ENCODE results near the gene PRR20G.

Gene PRR20G

DNA sequence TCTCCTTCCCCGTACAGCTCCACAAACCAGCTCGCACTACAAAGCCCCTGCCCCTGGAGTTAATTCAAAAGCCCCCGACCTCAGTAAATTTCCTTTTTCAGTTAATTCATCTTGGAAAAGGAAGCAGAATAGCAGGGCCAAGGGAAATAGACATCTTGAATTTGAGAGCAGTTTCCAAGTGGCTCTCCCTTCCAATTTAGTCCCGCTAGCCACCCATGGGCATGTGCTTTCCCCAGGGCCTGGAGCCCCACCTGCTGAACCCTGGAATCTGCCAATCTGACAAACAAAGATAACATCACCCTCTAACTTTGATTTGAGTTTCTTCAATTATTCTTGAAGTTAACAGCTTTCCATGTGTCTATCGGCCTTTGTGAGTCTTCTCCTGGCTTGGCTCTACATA is 31.7 kb downstream of the PRR20G start:
- Histone ChIP-seq H3K27me3 (ENCODE audit: insufficient read depth, low read length) (peaks cover 3% of the 10 kb centered on the region), H3K4me1 (ENCODE audit: insufficient read depth, low read length) (peaks cover 6% of the 10 kb centered on the region), H2AFZ (ENCODE audit: low read depth, low read length) (no peak overlapping the region), H3K36me3 (ENCODE audit: insufficient read depth, low read length) (no peaks in the 10 kb centered on the region), H3K4me3 (ENCODE audit: low read length) (no peak overlapping the region), H3K9me3 (ENCODE audit: low read length) (no peaks in the 10 kb centered on the region)

DNA sequence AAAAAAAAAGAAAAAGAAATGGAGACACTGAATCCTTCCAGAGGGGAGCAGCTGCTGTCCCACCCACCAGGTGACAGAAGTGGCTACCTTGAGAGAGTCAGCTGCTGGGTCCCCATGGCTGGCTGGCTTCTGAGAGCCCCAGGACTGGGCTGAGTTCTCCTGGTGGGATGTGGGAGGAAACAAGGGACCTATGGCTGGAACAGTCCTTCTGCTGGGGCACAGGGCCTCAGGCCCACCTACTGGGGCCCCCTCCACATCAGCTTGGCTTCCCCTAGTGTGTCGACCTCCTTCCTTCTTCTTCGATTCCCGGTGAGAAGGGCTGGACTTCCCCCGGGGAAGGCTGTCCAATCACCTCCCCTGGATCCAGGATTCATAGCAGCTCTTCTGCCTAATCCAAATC is 32.3 kb downstream of the PRR20G start:
- no peaks in the 10 kb centered on the region for H3K9me3 ChIP-seq (ENCODE audit: low read length)
- no peak overlapping the region for H3K4me3 ChIP-seq (ENCODE audit: low read length)
- H2AFZ ChIP-seq (ENCODE audit: low read depth, low read length), result no peak overlapping the region
- no peaks in the 10 kb centered on the region for H3K36me3 ChIP-seq (ENCODE audit: insufficient read depth, low read length)
- peaks cover 6% of the 10 kb centered on the region for H3K4me1 ChIP-seq (ENCODE audit: insufficient read depth, low read length)
- peaks cover 3% of the 10 kb centered on the region for H3K27me3 ChIP-seq (ENCODE audit: insufficient read depth, low read length)

DNA sequence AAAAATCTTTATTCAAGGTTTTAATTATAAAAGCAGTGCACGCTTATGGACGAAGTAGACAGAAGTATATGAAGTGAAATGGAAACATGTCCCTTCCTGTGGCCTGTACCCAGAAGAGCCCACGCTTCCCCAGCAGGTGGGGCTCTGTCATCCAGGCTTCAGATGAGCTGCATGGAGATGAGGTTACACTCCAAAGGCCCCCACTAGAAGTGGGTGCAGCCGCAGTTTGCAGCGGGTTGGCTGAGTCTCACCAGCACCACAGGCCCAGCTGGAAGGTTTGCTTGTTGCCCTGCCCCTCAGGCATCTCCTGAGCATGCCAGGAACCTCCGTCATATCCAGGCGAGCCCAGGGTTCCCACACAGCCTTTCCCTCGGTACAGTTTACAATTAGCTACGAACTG is 33.1 kb downstream of the PRR20G start:
- no peaks in the 10 kb centered on the region for H3K27me3 ChIP-seq (ENCODE audit: insufficient read depth, low read length)
- H3K4me3 ChIP-seq (ENCODE audit: low read length), result no peak overlapping the region

DNA sequence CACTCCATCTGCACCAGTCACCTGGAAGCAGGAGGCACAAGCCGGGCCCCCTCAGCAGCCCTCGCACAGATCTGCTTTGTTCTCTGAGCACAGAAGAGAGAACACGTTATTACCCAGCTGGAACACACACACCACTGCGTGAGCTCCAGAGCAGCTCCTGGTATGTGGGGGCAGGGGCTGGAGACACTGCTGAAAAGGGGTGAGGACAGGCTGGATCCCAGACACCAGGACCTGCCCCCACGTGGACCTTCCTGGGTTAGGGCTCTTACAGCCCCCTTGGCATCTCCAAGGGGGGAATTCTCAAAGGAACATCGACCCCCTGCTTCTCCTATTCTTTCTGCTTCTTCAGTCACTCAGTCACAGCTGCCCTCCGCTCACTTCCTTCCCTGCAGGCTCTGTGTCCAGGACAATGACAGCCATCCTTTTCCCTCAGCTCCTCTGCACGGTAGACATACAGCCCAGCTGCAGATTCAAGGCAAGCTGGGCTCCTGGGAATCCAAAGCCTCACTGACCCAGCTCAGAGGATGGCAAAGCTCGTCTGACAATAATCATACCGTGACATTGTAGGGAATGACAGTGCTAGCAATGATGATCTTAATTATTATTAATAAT is 33.7 kb downstream of the PRR20G start:
- H2AFZ ChIP-seq (ENCODE audit: low read depth, low read length), result no peak overlapping the region
- peaks cover 6% of the 10 kb centered on the region for H3K4me1 ChIP-seq (ENCODE audit: insufficient read depth, low read length)
- no peaks in the 10 kb centered on the region for H3K9me3 ChIP-seq (ENCODE audit: low read length)
- no peaks in the 10 kb centered on the region for H3K36me3 ChIP-seq (ENCODE audit: insufficient read depth, low read length)
- H3K4me3 ChIP-seq (ENCODE audit: low read length), result no peak overlapping the region
- H3K27me3 ChIP-seq (ENCODE audit: insufficient read depth, low read length), result no peaks in the 10 kb centered on the region

More for the DNA sequence above, 33.1 kb downstream of the PRR20G start:
- Histone ChIP-seq H3K4me1 (ENCODE audit: insufficient read depth, low read length) (peaks cover 6% of the 10 kb centered on the region), H2AFZ (ENCODE audit: low read depth, low read length) (no peak overlapping the region), H3K9me3 (ENCODE audit: low read length) (no peaks in the 10 kb centered on the region), H3K36me3 (ENCODE audit: insufficient read depth, low read length) (no peaks in the 10 kb centered on the region)

DNA sequence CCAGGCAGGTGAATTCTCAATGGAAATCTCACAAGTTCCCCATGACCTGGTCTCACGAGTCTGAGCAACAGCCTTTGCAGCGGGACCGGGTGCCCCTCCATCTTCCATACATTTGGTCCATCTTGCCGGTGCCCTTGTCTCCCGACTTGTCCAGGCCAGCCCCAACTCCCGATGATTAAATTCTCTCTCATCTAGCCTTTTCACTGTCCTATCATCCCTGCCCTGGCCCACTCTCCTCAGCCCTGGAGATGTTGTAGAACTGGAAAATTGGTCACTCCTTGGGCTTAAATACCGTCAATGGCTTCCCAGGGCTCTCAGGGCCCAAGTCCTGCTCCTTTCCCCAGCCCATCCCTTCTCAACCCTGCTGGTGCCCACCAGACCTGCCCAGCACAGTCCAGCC is 34.4 kb downstream of the PRR20G start:
- Histone ChIP-seq H3K9me3 (ENCODE audit: low read length) (no peaks in the 10 kb centered on the region), H3K4me3 (ENCODE audit: low read length) (no peak overlapping the region), H2AFZ (ENCODE audit: low read depth, low read length) (no peak overlapping the region), H3K36me3 (ENCODE audit: insufficient read depth, low read length) (no peaks in the 10 kb centered on the region), H3K27me3 (ENCODE audit: insufficient read depth, low read length) (no peaks in the 10 kb centered on the region), H3K4me1 (ENCODE audit: insufficient read depth, low read length) (peaks cover 6% of the 10 kb centered on the region)

DNA sequence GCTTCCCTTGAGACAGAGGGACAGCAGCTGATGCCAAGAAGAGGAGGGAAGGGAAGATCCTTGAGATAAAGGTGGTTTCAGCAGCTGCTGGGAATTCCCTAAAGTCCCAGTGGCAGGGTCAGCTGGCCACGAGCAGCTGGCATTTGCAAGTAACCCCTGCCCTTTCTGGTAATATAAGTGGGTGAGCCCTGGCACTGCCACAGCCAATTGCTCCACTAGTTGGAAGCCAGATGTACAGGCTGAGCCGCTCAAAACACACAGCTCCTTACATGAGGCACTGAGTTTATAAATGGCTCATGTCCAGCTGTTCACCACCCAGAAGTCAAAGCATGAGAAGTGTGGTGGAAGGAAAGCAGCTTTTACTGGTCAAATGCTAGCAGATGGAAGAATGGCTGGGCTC is 35.4 kb downstream of the PRR20G start:
- Histone ChIP-seq H3K4me3 (ENCODE audit: low read length) (no peak overlapping the region), H3K9me3 (ENCODE audit: low read length) (no peaks in the 10 kb centered on the region), H3K36me3 (ENCODE audit: insufficient read depth, low read length) (no peaks in the 10 kb centered on the region), H3K4me1 (ENCODE audit: insufficient read depth, low read length) (peaks cover 6% of the 10 kb centered on the region), H3K27me3 (ENCODE audit: insufficient read depth, low read length) (no peaks in the 10 kb centered on the region), H2AFZ (ENCODE audit: low read depth, low read length) (no peak overlapping the region)

DNA sequence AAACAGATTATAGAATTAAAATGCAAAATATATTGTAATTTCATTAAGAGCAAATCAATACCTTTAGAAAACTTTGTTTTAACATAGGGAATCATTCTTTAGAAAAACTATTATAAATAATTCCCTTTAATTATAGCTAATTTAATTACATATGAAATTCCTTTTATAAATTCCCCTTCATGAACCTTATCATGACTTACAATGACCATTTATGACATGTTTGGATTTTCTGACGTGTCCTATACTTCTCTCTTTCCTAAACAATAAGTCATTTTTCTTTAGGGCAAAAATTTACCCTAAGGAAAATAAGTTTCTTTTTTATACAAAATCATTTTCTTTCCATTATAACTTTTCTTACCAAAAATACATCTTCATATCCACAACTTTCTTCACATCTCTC is 37.8 kb downstream of the PRR20G start:
- H3K9me3 ChIP-seq (ENCODE audit: low read length), result no peaks in the 10 kb centered on the region
- peaks cover 6% of the 10 kb centered on the region for H3K4me1 ChIP-seq (ENCODE audit: insufficient read depth, low read length)
- H3K4me3 ChIP-seq (ENCODE audit: low read length), result no peak overlapping the region

DNA sequence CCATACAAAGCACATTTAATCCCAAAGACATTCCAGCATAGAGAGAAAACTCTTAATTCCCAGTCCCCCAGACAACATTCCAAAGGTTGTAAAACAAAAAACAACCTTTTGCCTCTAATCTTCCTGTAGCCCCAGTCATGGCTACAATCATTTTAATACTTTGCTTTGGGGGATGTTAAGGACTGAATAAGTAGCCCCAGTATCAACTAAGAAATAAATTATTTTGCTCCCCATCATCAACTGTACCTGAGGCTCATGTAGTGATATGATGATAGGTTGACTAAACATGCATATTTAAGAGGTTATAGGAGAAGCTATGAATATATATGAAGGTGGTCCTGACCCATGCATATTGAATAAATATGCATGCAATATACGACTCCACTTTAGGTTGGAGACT is 40.6 kb downstream of the PRR20G start:
- H3K4me3 ChIP-seq (ENCODE audit: low read length), result no peak overlapping the region
- no peaks in the 10 kb centered on the region for H3K4me1 ChIP-seq (ENCODE audit: insufficient read depth, low read length)
- H3K9me3 ChIP-seq (ENCODE audit: low read length), result no peaks in the 10 kb centered on the region
- no peak overlapping the region for H2AFZ ChIP-seq (ENCODE audit: low read depth, low read length)
- H3K27me3 ChIP-seq (ENCODE audit: insufficient read depth, low read length), result no peaks in the 10 kb centered on the region
- no peaks in the 10 kb centered on the region for H3K36me3 ChIP-seq (ENCODE audit: insufficient read depth, low read length)

More for the DNA sequence above, 37.8 kb downstream of the PRR20G start:
- Histone ChIP-seq H3K36me3 (ENCODE audit: insufficient read depth, low read length) (no peaks in the 10 kb centered on the region), H3K27me3 (ENCODE audit: insufficient read depth, low read length) (no peaks in the 10 kb centered on the region), H2AFZ (ENCODE audit: low read depth, low read length) (no peak overlapping the region)

DNA sequence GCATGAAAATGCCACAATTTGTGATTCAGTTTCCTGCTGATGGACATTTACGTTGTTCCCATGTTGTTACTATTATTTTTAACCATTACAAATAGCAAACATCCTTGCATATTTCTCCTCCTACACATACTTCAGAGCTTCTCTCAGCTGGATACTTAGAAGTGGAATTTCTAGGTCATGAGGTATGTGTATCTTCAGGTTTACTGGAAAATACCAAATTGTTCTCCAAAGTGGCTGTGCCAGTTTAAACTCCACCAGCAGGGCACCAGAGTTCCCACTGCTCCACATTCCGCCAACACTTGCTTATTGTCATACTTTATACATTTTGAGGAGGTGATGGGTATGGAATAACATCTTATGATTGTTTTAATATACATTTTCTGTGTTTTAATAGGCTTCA is 49.2 kb downstream of the PRR20G start:
- H3K27me3 ChIP-seq (ENCODE audit: insufficient read depth, low read length), result no peaks in the 10 kb centered on the region
- no peaks in the 10 kb centered on the region for H3K4me1 ChIP-seq (ENCODE audit: insufficient read depth, low read length)
- H3K36me3 ChIP-seq (ENCODE audit: insufficient read depth, low read length), result no peaks in the 10 kb centered on the region
- no peak overlapping the region for H2AFZ ChIP-seq (ENCODE audit: low read depth, low read length)
- H3K4me3 ChIP-seq (ENCODE audit: low read length), result no peak overlapping the region
- no peaks in the 10 kb centered on the region for H3K9me3 ChIP-seq (ENCODE audit: low read length)

DNA sequence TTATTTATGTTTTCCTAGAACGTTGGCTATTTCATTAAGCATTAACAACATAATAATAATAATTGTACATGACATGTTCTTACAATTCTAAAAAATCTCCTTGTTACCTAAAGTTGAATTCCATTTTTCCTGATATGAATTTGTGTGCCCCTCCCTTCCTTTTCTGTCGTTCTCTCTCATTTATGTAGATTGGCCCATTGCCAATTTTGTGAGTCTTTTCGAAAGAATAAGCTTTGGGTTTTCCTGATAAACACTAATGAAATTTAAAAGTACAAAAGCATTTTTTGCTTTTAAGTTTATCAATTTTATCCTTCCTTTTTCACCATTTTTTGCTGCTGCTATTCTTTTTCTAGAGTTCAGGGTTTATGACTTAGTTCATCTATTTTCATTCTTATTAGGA is 50.0 kb downstream of the PRR20G start:
- no peaks in the 10 kb centered on the region for H3K4me1 ChIP-seq (ENCODE audit: insufficient read depth, low read length)
- H3K27me3 ChIP-seq (ENCODE audit: insufficient read depth, low read length), result no peaks in the 10 kb centered on the region
- no peak overlapping the region for H3K4me3 ChIP-seq (ENCODE audit: low read length)
- H3K9me3 ChIP-seq (ENCODE audit: low read length), result no peaks in the 10 kb centered on the region
- no peak overlapping the region for H2AFZ ChIP-seq (ENCODE audit: low read depth, low read length)
- no peaks in the 10 kb centered on the region for H3K36me3 ChIP-seq (ENCODE audit: insufficient read depth, low read length)

DNA sequence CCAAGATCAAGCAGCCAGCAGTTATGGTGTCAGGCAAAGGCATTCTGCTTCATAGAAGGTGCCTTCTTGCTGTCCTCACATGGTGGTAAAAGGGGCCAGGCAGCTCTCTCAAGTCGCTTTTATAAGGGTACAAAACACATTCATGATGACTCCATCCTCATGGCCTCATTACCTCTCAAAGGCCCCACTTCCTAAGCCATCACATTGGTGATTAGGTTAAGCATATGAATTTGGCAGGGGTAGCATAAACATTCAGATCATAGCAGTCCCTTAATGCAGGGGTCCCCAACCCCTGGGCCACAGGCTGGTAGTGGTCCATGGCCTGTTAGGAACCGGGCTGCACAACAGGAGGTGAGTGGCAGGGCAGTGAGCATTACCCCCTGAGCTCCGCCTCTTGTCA is 52.1 kb downstream of the PRR20G start:
- no peaks in the 10 kb centered on the region for H3K36me3 ChIP-seq (ENCODE audit: insufficient read depth, low read length)
- H3K27me3 ChIP-seq (ENCODE audit: insufficient read depth, low read length), result no peaks in the 10 kb centered on the region
- no peak overlapping the region for H2AFZ ChIP-seq (ENCODE audit: low read depth, low read length)
- H3K9me3 ChIP-seq (ENCODE audit: low read length), result no peaks in the 10 kb centered on the region
- H3K4me1 ChIP-seq (ENCODE audit: insufficient read depth, low read length), result no peaks in the 10 kb centered on the region
- H3K4me3 ChIP-seq (ENCODE audit: low read length), result no peak overlapping the region

DNA sequence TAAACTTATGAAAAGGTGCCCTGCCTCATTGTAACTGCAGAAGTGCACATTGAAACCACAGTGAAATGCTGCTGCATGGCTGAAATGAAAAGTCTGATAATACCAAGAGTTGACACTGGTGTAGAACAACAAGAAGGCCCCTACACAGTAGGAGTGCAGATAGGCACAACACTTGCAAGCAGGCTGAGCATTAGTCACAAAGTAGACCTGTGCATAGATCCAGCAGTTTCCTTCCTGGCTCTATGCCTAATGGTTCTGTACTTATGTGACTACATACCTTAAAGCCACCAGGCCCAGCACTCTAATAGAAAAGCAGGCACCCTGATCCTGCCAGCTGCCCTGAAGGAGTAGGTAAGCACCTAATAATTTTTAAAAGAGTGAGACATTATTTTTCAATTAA is 53.1 kb downstream of the PRR20G start:
- no peaks in the 10 kb centered on the region for H3K9me3 ChIP-seq (ENCODE audit: low read length)
- H3K4me3 ChIP-seq (ENCODE audit: low read length), result no peak overlapping the region
- no peaks in the 10 kb centered on the region for H3K4me1 ChIP-seq (ENCODE audit: insufficient read depth, low read length)
- H3K27me3 ChIP-seq (ENCODE audit: insufficient read depth, low read length), result no peaks in the 10 kb centered on the region
- no peak overlapping the region for H2AFZ ChIP-seq (ENCODE audit: low read depth, low read length)
- no peaks in the 10 kb centered on the region for H3K36me3 ChIP-seq (ENCODE audit: insufficient read depth, low read length)
